HTERT RPE-1 (cell line): ENCODE data around the gene ABCG4.
"Not testable (repeated sequence)": the region's sequence is repeated elsewhere in the genome, so short reads cannot be mapped to it uniquely, and the experiment has no call there.

Experiments
- in situ Hi-C: fragments of 300-500 bp; cut with MboI; formaldehyde crosslinking; loops from 4 replicates; pipeline ENCODE4 v1.14.3; 2020; ENCODE audit warnings: low sequenced_read_pairs

ABCG4 gene

DNA sequence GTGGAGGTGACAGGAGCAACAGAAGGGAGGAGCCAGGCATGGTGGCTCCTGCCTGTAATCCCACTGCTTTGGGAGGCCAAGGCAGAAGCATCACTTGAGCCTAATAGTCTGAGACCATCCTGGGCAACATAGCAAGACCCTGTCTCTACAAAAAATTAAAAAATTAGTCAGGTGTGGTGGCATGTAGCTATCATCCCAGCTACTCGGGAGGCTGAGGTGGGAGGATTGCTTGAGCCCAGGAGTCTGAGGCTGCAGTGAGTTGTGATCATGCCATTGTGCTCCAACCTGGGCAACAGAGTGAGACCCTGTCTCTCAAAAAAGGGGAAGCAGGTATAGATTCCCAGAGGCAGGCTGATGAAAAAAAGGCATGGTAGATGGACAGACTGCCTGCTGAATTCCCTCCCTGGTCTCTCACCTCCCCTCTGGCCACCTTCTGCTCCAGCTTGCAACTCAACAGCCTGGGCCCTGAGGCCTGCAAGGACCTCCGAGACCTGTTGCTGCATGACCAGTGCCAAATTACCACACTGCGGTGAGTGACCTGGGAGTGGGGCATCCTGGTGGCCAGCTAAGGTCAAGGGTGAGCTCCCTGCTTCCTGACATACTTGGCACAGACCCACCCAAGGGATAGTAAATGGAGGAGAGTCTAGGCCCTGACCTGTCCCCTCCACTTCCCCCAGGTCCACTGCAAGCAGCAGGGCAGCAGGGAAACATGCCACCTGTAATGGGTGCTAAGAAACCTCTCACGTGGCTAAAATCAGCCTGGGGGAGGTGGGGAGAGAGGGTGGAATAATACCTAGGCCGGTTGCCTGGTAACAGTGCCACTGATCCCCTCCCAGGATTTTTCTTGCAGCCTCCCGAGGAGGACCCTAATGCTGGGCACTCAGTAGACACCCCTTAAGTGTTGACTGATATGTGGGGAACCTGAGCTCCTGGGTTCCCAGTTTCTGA is 32.2 kb downstream of the ABCG4 start:
- in situ Hi-C loops, result no loop called here

DNA sequence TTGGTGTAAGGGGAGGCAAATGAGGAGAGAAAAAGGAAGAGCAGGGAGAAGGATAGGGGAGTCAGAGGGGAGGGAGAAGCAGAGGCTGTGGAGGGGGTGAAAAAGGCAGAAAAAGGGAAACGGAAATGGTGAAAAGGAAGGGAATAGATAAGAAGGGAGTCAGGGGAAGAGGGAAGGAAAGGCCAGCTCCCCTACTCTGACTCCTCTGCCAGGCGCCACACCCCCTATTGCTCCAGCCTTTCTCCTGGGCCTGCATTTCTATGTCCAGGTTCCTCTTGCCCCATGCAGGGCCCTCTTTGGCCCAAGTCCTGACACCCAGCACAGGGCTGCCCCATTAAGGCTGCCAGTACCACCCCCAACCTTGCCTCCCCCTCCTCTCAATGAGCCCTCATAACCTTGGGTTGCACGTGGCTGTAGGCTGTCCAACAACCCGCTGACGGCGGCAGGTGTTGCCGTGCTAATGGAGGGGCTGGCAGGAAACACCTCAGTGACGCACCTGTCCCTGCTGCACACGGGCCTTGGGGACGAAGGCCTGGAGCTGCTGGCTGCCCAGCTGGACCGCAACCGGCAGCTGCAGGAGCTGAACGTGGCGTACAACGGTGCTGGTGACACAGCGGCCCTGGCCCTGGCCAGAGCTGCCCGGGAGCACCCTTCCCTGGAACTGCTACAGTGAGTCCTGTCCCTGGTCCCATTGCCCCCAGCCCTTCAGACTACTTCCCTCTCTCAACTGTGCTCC is 33.0 kb downstream of the ABCG4 start:
- in situ Hi-C loops, result no loop called here

DNA sequence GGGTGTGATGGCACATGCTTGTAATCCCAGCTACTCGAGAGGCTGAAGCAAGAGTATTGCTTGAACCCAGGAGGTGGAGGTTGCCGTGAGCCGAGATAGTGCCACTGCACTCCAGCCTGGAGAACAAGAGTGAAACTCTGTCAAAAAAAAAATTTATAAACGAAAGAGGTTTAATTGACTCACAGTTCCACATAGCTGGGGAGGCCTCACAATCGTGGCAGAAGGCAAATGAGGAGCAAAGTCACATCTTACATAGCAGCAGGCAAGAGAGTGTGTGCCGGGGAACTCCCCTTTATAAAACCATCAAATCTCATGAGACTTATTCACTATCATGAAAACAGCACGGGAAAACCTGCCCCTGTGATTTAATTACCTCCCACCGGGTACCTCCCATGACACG is 35.5 kb downstream of the ABCG4 start:
- in situ Hi-C loops, result not testable (repeated sequence)

DNA sequence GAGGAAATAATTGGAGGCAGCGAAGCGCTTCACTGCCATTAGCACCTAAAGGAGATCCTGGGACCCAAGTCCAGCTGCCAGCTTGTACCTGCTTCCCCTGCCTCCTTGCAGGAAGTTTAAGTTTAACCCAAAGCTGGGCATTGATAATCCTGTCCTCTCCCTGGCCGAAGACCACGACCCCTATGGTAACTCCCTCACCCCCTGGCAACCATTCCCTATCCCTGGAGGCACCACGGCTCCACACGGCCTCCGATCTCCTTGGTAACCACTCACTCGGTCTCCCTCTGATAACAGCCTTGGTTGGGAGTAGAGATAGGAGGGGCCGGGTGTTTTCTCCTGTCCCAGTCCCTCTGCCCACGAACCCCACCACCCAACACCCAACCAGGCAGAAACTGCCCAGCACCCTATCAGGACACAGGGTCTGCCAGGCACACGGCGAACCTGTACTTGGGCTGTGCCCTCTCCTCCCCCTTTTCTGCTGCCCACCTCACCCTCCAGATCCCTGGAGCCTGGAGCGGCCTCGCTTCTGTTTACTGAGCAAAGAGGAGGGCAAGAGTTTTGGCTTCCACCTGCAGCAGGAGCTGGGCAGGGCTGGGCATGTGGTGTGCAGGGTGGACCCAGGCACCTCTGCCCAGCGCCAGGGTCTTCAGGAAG is 37.3 kb downstream of the ABCG4 start:
- in situ Hi-C loops, result no loop called here

DNA sequence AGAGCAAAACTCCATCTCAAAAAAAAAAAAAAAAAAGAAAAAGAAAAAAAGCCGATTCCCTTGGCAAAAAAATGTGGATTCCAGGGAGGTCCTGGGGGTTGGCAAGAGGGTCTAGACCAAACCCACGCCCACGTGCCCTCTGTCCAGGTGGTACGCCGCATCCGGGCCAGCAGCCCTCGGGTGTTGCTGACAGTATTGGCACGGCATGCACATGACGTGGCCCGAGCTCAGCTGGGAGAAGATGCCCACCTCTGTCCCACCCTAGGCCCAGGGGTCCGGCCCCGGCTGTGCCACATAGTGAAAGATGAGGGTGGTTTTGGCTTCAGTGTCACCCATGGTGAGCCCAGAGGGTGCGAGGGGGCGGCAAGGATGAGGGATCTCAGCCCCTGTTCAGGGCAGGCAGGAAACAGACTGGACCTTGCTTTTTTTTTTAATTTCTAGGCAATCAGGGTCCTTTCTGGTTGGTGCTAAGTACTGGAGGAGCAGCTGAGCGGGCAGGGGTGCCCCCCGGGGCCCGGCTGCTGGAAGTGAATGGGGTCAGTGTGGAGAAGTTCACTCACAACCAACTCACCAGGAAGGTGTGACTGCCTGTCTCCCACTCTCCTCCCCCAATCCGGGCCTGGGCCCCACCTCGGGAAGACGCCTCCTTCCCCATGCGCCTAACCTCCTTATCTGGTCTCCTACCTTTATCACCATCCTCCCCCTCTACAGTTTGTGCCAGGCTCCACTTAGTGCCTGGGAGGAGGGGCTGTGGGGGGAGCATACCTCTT is 38.5 kb downstream of the ABCG4 start:
- in situ Hi-C loops, result no loop called here

DNA sequence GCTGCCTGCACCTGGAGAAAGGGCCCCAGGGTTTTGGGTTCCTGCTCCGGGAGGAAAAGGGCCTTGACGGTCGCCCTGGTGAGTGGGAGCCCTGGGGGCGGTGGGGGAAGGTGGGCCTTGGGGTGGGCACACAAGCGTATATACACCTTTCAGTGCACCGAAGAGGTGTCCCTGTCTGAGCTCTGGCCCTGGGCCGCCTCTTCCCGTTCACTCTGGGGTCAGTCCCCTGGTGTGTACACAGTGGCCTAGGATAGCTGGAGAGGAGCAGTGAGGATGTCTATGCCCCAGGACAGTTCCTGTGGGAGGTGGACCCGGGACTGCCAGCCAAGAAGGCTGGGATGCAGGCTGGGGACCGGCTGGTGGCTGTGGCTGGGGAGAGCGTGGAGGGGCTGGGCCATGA is 39.2 kb downstream of the ABCG4 start:
- in situ Hi-C loops, result no loop called here

DNA sequence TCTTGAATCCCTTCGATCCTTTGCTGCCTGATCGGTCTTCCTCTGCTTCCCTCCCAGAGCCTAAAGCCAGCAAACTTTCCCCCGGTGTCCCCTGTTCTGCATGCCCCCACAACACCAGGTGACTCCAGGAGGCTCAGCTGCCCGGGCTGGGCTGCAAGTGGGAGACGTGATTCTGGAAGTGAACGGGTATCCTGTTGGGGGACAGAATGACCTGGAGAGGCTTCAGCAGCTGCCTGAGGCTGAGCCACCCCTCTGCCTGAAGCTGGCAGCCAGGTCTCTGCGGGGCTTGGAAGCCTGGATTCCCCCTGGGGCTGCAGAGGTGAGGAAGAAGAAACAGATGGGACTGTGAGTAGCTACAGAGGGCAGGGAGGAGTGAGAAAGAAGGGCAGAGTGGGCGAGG is 40.0 kb downstream of the ABCG4 start:
- in situ Hi-C loops, result no loop called here

DNA sequence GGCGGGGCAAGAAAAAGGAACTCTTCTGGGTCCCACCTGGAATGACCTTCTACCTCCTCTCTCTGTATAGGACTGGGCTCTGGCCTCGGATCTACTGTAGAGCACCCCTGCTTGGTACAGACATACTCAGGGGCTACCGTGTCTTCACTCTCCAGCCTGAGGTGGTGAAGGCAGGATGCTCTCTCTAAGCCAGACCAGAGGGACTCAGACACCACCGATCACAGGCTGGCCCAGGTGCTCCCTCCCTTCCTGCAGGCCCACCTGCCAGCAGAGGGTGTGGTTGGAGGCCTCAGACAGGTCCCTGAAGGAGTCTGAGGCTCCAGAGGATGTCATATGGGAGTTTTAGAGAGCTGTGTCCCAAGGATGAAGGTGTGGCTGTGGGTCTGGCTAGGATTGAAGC is 40.5 kb downstream of the ABCG4 start:
- in situ Hi-C loops, result no loop called here

DNA sequence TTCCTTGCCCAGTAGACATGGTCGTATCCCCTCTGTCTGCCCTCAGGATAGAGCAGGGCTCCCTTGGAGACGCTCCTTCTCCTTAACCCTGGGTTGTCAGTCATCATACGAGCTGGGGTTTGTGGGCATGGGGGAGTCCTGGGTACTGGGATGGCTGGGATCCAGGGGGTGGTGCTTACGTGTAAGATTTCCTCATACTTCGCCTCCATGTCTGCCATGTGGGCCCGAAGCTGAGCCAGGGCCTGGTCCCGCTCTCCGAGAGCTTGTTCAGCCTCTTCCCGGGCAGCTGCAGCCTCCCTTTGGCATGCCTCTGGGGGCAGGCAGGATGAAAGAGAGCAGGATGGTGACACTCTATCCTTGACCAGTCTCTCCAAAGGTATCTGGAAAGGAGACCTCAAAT is 41.7 kb downstream of the ABCG4 start:
- in situ Hi-C loops, result no loop called here

DNA sequence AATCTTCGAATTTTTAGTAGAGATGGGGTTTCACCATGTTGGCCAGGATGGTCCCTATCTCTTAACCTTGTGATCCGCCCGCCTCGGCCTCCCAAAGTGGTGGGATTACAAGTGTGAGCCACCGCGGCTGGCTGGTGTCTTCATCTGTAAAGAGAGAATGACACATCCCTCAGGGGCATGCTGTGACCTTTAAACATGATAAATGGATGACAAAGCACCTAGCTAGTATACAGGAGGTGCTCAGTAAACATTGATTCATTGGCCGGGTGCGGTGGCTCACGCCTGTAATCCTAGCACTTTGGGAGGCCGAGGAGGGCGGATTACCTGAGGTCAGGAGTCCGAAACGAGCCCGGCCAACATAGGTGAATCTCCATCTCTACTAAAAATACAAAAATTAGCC is 42.4 kb downstream of the ABCG4 start:
- in situ Hi-C loops, result not testable (repeated sequence)

DNA sequence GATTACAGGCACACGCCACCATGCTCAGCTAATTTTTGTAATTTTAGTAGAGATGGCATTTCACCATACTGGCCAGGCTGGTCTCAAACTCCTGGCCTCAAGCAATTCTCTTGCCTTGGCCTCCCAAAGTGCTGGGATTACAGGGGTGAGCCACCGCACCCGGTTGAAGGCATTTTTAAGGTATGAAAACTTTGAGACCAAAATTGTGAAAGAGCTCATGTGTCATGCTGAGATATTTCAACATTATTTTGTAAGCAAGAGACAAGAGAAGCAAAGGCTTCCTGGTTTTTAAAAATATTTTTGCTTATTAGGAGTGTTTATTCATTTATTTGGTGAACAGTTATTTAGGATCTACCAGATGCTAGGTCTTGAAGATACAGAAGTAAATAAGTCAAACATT is 43.3 kb downstream of the ABCG4 start:
- in situ Hi-C loops, result no loop called here

DNA sequence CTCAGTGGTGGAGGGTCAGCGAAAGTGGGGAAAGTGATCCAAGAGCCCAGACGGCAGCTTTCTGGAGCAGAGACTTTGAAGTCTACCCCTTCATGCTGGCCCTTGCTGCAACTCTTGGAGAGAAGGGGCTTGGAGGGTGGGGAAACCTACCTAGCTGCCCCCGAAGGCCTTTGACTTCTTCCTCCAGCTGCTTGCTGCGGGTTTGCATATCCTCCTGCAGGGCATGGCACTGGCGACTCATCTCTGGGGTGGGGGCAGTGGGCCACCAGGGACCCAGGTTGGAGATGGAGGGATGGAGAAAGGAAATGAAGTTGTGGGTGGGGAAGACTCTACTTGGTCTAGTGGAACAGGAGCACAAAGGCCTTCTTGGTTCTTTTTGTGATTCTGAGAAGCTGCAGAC is 44.1 kb downstream of the ABCG4 start:
- in situ Hi-C loops, result no loop called here

DNA sequence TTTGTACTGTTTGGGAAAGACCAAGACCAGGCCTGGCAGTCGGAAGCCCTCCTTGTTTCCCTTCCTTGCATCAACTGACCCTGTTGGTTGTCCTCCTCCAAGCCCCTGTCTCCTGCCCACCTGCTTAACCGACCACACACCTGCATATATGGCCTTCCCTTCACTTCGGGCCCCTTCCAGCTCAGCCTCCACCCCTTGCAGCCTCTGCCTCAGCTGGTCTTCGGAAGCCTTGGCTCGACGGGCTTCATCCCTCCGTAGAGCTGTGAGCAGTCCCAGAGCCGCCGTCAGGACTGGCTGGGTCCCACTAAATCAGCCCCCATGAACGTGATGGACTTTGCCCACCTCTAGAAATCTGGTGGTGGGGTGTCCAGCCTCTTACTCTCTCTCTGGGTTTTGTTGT is 44.8 kb downstream of the ABCG4 start:
- in situ Hi-C loops, result no loop called here

DNA sequence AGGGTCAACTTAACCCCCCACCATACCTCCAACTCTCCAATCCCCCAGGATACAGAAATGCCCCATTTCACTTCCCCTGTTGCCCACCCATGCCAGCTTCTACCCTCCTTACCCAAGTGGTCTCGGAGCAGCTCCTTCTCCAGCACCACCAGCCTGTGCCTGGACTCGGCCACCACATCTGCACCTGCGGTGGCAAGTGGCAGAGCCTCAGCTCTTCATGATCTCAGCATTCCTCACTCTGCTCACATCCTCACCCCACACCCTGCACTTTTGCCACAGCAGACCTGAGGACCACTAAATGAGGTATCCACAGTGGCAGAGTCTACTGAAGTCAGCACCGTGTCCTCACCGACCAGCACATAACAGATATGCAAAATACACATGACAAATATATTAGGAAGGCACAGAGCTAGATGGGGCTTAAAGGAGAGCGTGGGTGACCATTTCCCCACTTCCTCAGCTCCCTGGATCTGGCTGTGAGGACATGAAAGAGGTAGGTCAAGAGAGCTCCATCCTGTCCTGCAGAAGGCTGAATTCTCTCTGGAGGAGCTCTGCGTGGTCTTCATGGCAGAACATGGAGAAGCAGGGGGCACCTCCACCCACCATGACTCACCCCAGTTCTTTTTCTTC is 46.1 kb downstream of the ABCG4 start:
- in situ Hi-C loops, result no loop called here

DNA sequence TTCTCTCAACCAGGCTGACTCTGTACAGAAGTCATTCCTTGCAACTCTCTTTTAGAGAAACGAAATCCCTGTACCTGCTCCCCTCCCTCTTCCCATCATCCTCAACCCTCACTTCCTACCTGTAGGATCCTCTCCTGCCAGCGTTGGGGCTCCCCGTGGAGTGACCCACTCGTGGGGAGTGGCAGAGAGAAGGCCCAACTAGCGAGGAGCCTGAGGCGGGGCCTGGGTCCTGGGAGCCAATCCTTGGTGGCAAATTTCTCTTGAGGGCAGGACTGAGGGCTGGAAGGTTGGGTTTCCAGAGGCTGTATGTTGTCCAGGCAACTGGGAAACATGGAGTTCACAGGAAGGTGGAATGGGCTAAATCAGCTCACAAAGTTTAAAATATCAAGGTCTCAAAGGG is 46.8 kb downstream of the ABCG4 start:
- in situ Hi-C loops, result no loop called here

DNA sequence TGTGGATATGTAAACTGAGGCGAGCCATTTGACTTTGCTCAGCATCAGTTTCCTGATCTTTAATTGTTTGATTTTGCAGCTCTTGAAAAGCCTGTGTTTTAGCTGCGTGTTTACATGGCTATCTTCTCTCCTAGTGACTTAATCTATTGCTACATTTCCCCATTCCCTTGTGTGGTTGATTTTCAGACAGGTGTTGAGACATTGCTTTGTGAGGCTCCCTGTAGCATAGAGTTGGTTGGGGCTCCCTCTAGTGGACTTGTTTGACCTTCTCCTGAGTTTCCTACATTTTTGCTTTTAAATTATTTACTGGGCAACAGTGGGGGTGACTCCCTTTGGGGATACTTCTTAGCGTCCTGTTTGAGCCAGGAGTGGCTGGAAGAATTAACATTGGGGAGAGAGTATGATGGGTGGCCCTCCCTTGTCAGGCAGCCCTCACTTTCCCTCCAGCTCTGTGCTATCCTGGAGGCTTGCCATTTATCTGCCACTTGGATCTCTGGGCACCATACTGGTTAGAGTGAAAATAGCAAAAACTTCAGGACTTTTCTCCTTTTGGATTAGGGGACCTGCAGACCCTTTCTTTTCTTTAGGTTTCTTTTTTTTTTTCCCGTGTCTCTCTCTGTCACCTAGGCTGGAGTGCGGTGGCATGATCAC is 48.1 kb downstream of the ABCG4 start:
- in situ Hi-C loops, result no loop called here

DNA sequence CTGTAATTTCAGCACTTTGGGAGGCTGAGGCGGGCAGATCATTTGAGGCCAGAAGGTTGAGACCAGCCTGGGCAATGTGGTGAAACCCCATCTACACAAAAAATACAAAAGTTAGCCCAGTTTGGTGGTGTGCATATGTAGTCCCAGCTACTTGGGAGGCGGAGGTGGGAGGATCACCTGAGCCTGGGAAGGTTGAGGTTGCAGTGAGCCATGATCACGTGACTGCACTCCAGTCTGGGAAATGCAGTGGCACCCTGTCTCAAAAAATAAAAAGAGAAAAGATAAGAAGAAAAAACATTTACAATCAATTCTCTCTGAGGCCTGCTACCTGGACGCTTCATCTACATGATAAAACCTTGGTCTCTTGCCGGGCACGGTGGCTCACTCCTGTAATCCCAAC is 50.1 kb downstream of the ABCG4 start:
- in situ Hi-C loops, result no loop called here

DNA sequence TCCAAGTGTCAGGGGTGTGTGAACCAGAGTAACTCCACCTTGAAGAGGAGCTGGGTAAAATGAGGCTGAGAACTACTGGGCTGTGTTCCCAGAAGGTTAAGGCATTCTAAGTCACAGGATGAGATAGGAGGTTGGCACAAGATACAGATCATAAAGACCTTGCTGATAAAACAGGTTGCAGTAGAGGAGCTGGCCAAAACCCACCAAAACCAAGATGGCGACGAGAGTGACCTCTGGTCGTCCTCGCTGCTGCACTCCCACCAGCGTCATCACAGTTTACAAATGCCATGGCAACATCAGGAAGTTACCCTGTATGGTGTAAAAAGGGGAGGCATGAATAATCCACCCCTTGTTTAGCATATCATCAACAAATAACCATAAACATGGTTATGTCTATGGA is 52.4 kb downstream of the ABCG4 start:
- in situ Hi-C loops, result not testable (repeated sequence)

DNA sequence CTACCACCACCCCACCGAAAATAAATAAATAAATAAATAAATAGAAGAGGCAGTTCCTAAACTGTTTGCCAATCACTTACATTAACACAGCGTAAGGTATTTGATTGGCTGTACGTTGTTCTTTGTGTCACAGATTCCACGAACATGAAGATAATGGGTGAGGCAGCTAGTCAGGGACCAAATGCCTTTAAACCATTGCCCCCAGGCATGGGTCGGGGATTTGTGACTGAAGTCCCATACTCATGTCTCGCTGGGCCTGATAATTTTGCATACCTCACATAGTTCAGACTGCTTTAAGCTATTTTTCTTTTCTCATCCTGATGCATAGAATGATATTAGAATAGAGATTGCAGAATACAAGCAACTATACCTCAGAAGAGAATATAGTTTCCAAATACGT is 53.7 kb downstream of the ABCG4 start:
- in situ Hi-C loops, result no loop called here

DNA sequence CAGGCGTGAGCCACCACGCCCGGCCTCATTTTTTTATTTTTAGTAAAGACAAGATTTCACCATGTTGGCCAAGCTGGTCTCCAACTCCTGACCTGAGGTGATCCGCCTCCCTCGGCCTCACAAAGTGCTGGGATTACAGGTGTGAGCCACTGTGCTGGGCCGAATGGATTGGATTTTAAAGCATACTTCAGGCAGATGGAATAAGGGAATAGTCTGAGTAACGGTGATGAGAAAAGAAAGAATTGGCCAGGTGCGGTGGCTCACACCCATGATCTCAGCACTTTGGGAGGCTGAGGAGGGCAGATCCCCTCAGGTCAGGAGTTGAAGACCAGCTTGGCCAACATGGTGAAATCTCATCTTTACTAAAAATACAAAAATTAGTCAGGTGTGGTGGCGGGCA is 55.2 kb downstream of the ABCG4 start:
- in situ Hi-C loops, result no loop called here
